Endothelial cell of umbilical vein (primary cell): ENCODE results near the gene MAP1B. TPM values are rescaled to one million over a fixed set of nuclear protein-coding genes. Genes with fewer than 3 reads are reported as not detected.

Source experiments
- BruUV-seq: library from RNA; stranded (reverse); fragments of 400-500 nt; replicated peaks from 2 replicates; lab custom pipeline; 2021; lab: Mats Ljungman, UMichigan
- CTCF ChIA-PET: fragments of 300-600, 350-600 bp; sonication (Branson Sonifier 250); formaldehyde crosslinking; loops from one replicate; lab custom pipeline; 2021; ENCODE audit warnings: antibody characterized with exemption, inconsistent platforms; lab: Charles Lee
- POLR2A ChIA-PET: fragments of 300-600, 350-600 bp; sonication (Branson Sonifier 250); formaldehyde crosslinking; loops from one replicate; lab custom pipeline; 2021; ENCODE audit warnings: antibody characterized with exemption, inconsistent platforms; lab: Charles Lee
- DNase-seq: peaks from one replicate; pipeline ENCODE4 v3.0.0-alpha.2; 2011; ENCODE audit warnings: low read depth, low spot score
- FAIRE-seq: peaks from 2 replicates; lab custom pipeline; 2011; peaks lifted over from hg19 to GRCh38; lab: Jason Lieb, UNC
- H2AFZ ChIP-seq: 2 replicates; pipeline ENCODE4 v1.6.0; 2012; ENCODE audit warnings: low read depth, low read length, control low read depth, inconsistent platforms
- H3K27ac ChIP-seq: 2 replicates; pipeline ENCODE4 v1.5.1; 2011; ENCODE audit warnings: low read depth, mild to moderate bottlenecking, control low read depth, low read length, moderate library complexity; ENCODE audit not compliant: insufficient read depth
- H3K27me3 ChIP-seq, 2 experiments: 2 replicates each; pipeline versions ENCODE4 v1.6.0 to v1.6.1; 2011; ENCODE audit warnings: low read length in 2 of 2, mixed read lengths in 1 of 2; ENCODE audit not compliant: control insufficient read depth in 2 of 2, insufficient read depth in 2 of 2
- H3K36me3 ChIP-seq, 2 experiments: 2 replicates in 1 of 2; 3 replicates in 1 of 2; pipeline ENCODE4 v1.5.1; 2011; ENCODE audit warnings: low read length in 2 of 2, mild to moderate bottlenecking in 1 of 2, moderate library complexity in 1 of 2; ENCODE audit not compliant: control insufficient read depth in 2 of 2, insufficient read depth in 2 of 2; ENCODE audit errors: extremely low read depth in 1 of 2
- H3K4me1 ChIP-seq: 3 replicates; pipeline ENCODE4 v1.5.1; 2011; ENCODE audit warnings: mild to moderate bottlenecking, low read length; ENCODE audit not compliant: control insufficient read depth, insufficient read depth; ENCODE audit errors: extremely low read depth
- H3K4me2 ChIP-seq: 2 replicates; pipeline ENCODE4 v1.6.1; 2011; ENCODE audit warnings: low read length, control low read depth, mixed read lengths; ENCODE audit not compliant: insufficient read depth
- H3K4me3 ChIP-seq, 3 experiments: fragments of 200-600 bp in 1 of 3; sonication (generic), shearing (Covaris generic) in 1 of 3; replicated peaks in 1 of 3; 2 replicates each; pipeline ENCODE4 v1.5.1; 2011 to 2016; ENCODE audit warnings: control low read depth in 3 of 3, low read length in 3 of 3, mild to moderate bottlenecking in 2 of 3, inconsistent platforms in 1 of 3, low read depth in 1 of 3, moderate library complexity in 1 of 3; ENCODE audit not compliant: insufficient read depth in 1 of 3
- H3K79me2 ChIP-seq: 2 replicates; pipeline ENCODE4 v1.6.0; 2012; ENCODE audit warnings: low read length, inconsistent platforms; ENCODE audit not compliant: control insufficient read depth, insufficient read depth
- H3K9ac ChIP-seq: replicated peaks from 2 replicates; pipeline ENCODE3; 2011; ENCODE audit warnings: low read length, control low read depth; ENCODE audit not compliant: insufficient read depth; ENCODE audit errors: extremely low read depth
- H3K9me1 ChIP-seq: replicated peaks from 3 replicates; pipeline ENCODE4 v1.6.0; 2011; ENCODE audit warnings: mild to moderate bottlenecking, low read length; ENCODE audit not compliant: control insufficient read depth, insufficient read depth; ENCODE audit errors: extremely low read depth
- H3K9me3 ChIP-seq: replicated peaks from 2 replicates; pipeline ENCODE4 v1.5.1; 2012; ENCODE audit warnings: low read length, inconsistent platforms; ENCODE audit not compliant: control insufficient read depth, insufficient read depth
- H4K20me1 ChIP-seq: replicated peaks from 2 replicates; pipeline ENCODE3; 2011; ENCODE audit warnings: mild to moderate bottlenecking, low read length; ENCODE audit not compliant: control insufficient read depth, insufficient read depth; ENCODE audit errors: extremely low read depth
- EZH2 ChIP-seq: IDR thresholded peaks from 2 replicates; pipeline ENCODE4 v1.6.1; 2012; ENCODE audit warnings: borderline replicate concordance, low read depth, mild to moderate bottlenecking, moderate library complexity, low read length, inconsistent platforms; ENCODE audit not compliant: severe bottlenecking
- FOS ChIP-seq: IDR thresholded peaks from 2 replicates; pipeline ENCODE4 v1.6.1; 2011; ENCODE audit warnings: mild to moderate bottlenecking, low read length, moderate library complexity, borderline replicate concordance; ENCODE audit not compliant: insufficient read depth
- GATA2 ChIP-seq: IDR thresholded peaks from 2 replicates; pipeline ENCODE4 v1.7.0; 2011; ENCODE audit warnings: low read depth, mild to moderate bottlenecking, moderate library complexity, mixed read lengths, low read length; ENCODE audit not compliant: insufficient read length, insufficient read depth
- JUN ChIP-seq: IDR thresholded peaks from 2 replicates; pipeline ENCODE4 v1.6.1; 2011; ENCODE audit warnings: borderline replicate concordance, low read depth; ENCODE audit not compliant: insufficient read length, insufficient read depth
- MAX ChIP-seq: IDR thresholded peaks from 2 replicates; pipeline ENCODE4 v1.6.1; 2011; ENCODE audit not compliant: insufficient read depth, insufficient read length
- MYC ChIP-seq: IDR thresholded peaks from one replicate; pipeline ENCODE4 v1.6.1; 2011; ENCODE audit warnings: mild to moderate bottlenecking, low read depth, low read length
- POLR2A ChIP-seq: IDR thresholded peaks from 2 replicates; pipeline ENCODE4 v1.6.1; 2012; ENCODE audit warnings: low read depth, mild to moderate bottlenecking, control low read depth, low read length
- POLR2AphosphoS5 ChIP-seq: IDR thresholded peaks from 2 replicates; pipeline ENCODE4 v1.6.1; 2012; ENCODE audit warnings: low read depth, mild to moderate bottlenecking, control low read depth, low read length, moderate library complexity; ENCODE audit not compliant: insufficient read depth
- dilution Hi-C: fragments of 300-500 bp; cut with MboI; formaldehyde crosslinking; loops from one replicate; pipeline ENCODE4 v1.15.0; 2019; ENCODE audit warnings: low sequenced_read_pairs; ENCODE audit not compliant: extremely low pct_ligation_motif_present
- intact Hi-C: fragments of 100-400 bp; cut with micrococcal nuclease; formaldehyde crosslinking; loops from one replicate; pipeline ENCODE4 v1.10.0; 2022
- polyA plus RNA-seq, 4 experiments: library from polyadenylated mRNA; depleted of rRNA in 3 of 4; stranded (reverse) in 3 of 4; unstranded in 1 of 4; fragments of >200 nt; gene quantifications; 2 replicates each; pipeline versions ENCODE4 v1.2.1 to v1.2.3, GENCODE V29; 2011 to 2012; ENCODE audit warnings: missing spikeins in 1 of 4
- total RNA-seq: library from RNA; stranded (reverse); gene quantifications from 2 replicates; pipeline ENCODE4 v1.2.3, GENCODE V29; 2021
- TF ChIP-seq, protein P1 (sequence below), 2 donors: IDR thresholded peaks; 1 replicate in 1 of 2; 2 replicates in 1 of 2; pipeline ENCODE4 v1.5.1; 2011; ENCODE audit warnings: low read length in 2 of 2, mild to moderate bottlenecking in 2 of 2, moderate library complexity in 2 of 2, control low read depth in 1 of 2, inconsistent platforms in 1 of 2, low read depth in 1 of 2; ENCODE audit not compliant: insufficient read depth in 1 of 2; ENCODE audit errors: extremely low read depth in 1 of 2

Gene MAP1B
- total and polyA plus RNA-seq, 2 donors (not counting 3 experiments of a cell fraction or from before 2014, with no cell fraction given) = 55.9 to 263 TPM

- Histone ChIP-seq H3K27me3 (no peaks in the 10 kb centered on the region), H3K79me2 (peaks cover 6% of the 10 kb centered on the region), H3K9me1 (no peaks in the 10 kb centered on the region), H3K4me2 (peak overlapping the region; percentile 55), H2AFZ (no peak overlapping the region), H3K4me3 (no peak overlapping the region), H3K27ac (peak overlapping the region; percentile 78), H3K4me1 (peaks cover 42% of the 10 kb centered on the region), H3K9ac (peak overlapping the region; percentile 13), H4K20me1 (no peaks in the 10 kb centered on the region), H3K9me3 (no peaks in the 10 kb centered on the region), H3K36me3 (peaks cover 0 to 4% of the 10 kb centered on the region in 2 experiments)
- TF ChIP-seq FOS (peak; percentile 39), JUN (no peak)
- dilution Hi-C loops (no loop called here), intact Hi-C loops (loop anchor here (1.0 to 2.0 kb wide), 2 partner anchors 10 to 73 kb away; no protein-coding TSS in a partner anchor)
- no TSS peak for BruUV-seq
- FAIRE-seq (peak; percentile 52), DNase-seq (peak; percentile 74)
- ChIA-PET CTCF (interaction anchor here (1.1 to 1.7 kb wide), 4 partner anchors 9 to 79 kb away, joined by 3 to 9 read pairs (median 5); no protein-coding TSS in a partner anchor), POLR2A (no interaction called here)
These were observed 128.4 kb downstream of the MAP1B start for GRCh38 chr5:72235725-72236124.

GRCh38 chr5:72237415-72237814 lies 130.1 kb downstream of the MAP1B start:
- TF ChIP-seq GATA2 = no peak
- no peak for TF ChIP-seq EZH2
- no peak for TF ChIP-seq MYC
- TF ChIP-seq POLR2AphosphoS5 = no peak
- TF ChIP-seq MAX = no peak
- no peak for TF ChIP-seq POLR2A
- no peak for TF ChIP-seq JUN
- TF ChIP-seq, protein P1, sequence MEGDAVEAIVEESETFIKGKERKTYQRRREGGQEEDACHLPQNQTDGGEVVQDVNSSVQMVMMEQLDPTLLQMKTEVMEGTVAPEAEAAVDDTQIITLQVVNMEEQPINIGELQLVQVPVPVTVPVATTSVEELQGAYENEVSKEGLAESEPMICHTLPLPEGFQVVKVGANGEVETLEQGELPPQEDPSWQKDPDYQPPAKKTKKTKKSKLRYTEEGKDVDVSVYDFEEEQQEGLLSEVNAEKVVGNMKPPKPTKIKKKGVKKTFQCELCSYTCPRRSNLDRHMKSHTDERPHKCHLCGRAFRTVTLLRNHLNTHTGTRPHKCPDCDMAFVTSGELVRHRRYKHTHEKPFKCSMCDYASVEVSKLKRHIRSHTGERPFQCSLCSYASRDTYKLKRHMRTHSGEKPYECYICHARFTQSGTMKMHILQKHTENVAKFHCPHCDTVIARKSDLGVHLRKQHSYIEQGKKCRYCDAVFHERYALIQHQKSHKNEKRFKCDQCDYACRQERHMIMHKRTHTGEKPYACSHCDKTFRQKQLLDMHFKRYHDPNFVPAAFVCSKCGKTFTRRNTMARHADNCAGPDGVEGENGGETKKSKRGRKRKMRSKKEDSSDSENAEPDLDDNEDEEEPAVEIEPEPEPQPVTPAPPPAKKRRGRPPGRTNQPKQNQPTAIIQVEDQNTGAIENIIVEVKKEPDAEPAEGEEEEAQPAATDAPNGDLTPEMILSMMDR (IDR thresholded peaks at IDR 0.05; ENCODE audit: extremely low read depth in 1 of 2, insufficient read depth in 1 of 2, low read depth in 1 of 2, low read length in 2 of 2) = no peak
- no peak for TF ChIP-seq FOS
- BruUV-seq = no TSS peak
- Histone ChIP-seq H3K36me3 (peaks cover 0 to 4% of the 10 kb centered on the region in 2 experiments), H3K9me3 (no peaks in the 10 kb centered on the region), H3K4me3 (no peak overlapping the region), H2AFZ (no peak overlapping the region), H3K9ac (no peak overlapping the region), H3K9me1 (no peaks in the 10 kb centered on the region), H3K27ac (no peak overlapping the region), H4K20me1 (no peaks in the 10 kb centered on the region), H3K4me1 (peaks cover 38% of the 10 kb centered on the region), H3K4me2 (no peak overlapping the region), H3K79me2 (peaks cover 9% of the 10 kb centered on the region), H3K27me3 (no peaks in the 10 kb centered on the region)
- dilution Hi-C loops = no loop called here
- no peak for FAIRE-seq
- no peak for DNase-seq
- POLR2A ChIA-PET = no interaction called here
- intact Hi-C loops = no loop called here
- CTCF ChIA-PET = interaction anchor here (1.7 kb wide), 1 partner anchor 10 kb away, joined by 9 read pairs; no protein-coding TSS in a partner anchor
